GM21825 (cell line): ENCODE data around the gene GOLGA8N.
A peak's percentile ranks its signal among the peaks of the same experiment; 100 is the strongest.

Experiments
- ATAC-seq: cut with Tn5 transposase; IDR thresholded peaks from one replicate; pipeline ENCODE4 v1.9.1; 2021; ENCODE audit warnings: mild to moderate bottlenecking, moderate library complexity; ENCODE audit not compliant: unreplicated experiment

Gene GOLGA8N

DNA sequence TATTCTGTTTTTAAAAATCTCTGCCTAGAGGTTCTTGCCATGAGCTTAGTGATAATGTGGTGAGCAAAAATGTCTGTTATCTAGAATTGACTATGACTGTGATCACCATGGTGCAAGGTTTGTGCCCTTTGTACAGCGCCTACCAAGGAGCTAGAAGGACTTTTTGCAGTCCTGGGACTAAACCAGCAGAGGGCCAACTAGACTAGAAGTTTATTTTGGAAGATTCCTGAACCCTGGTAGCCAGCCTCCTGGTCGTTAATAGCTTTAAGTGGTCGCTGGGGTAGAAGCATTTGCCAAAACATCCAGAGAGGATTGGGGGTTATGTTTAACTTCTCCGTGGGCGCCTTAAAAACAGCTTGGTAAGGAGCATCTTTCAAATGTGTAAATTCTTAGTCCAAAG, 56.1 kb downstream of the GOLGA8N start:
- no peak for ATAC-seq

DNA sequence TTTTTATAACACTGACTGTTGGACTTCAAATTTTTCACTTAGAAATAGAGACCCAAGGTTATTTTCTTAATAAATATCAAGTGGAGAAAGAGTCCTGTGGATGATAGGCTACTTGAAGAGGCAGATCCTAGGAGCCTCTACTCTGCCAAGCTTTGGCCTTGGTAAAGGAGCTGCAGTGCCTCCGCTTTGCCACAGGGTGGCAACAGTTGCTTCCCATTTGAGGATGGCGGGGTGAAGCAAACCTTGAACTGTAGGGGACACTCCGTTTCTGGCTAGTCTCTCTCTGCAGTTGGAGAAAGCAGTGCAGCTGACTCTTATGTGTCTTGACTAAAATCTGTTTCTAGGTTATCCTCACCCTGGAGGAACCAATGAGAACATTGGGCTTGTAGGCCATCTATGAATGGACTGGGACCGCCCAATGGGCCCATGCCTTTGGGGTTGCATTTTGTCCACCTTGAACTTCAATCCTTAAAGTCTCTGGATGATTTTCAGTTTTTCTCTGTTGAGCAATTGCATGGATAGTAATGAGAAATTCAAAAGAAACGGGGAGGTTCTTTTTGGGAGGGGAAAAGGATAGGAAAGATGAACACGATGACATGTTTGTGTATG, 58.1 kb downstream of the GOLGA8N start:
- peak; percentile 69 for ATAC-seq

DNA sequence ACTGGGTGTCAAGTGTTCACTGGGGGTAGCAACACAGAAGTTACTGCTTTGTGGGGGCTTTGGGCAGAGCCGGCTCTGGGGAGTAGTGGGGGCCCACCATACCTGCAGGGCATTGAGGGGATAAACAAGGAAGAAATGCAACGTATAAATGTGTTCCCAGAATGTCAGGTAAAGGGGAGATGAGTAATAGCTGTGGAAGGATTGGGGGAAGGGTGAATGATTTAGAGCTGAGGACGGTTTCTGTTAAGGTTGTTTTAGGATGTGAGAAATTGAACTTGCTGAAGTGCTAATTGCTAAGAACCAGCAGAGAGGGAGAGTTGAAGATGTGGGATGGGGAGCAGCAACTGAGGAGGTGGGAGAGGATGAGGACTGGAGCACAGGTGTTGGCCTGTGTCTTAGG, 58.9 kb downstream of the GOLGA8N start:
- ATAC-seq, result no peak

DNA sequence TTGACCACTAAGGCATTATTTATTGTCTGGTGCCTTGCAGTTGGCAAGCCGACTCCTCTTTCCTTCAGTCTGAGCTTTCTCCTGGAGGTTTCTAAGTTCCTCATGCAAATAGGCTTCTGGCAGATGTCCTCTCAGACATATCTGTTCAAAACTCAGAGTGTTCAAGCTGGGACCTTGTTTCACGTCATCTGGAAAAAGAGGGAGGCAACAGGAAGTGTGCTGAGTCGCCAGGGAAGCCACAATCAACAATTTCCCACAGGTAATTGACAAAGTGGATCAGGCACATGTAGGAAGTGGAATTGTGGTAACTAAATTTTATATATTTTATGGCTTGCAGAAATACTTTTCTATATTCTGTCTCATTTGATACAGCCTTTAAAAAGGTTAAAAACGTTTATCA, 62.8 kb downstream of the GOLGA8N start:
- ATAC-seq, result no peak

DNA sequence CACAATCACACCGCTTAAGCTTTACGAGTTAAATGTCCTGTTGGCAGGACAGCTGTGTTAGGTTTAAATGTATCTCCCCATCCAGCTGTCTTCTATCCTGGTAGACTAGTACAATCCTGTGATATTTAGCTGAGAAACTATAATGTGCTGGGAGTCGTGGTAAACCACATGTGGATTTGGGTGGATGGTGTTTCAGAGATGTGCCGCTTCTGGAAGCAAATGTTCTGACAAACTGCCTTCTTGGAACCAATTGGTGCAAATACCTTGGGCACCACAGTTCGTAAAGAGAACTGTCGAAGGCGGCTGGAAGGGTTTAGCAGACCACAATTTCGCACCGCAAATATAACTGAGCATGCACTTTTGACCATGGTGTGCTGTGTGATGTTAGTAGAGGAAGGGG, 63.2 kb downstream of the GOLGA8N start:
- no peak for ATAC-seq
